Vagina (tissue), 2 donors: ENCODE measurements around the gene OR12D1.
"Not testable (repeated sequence)": the region's sequence is repeated elsewhere in the genome, so short reads cannot be mapped to it uniquely, and the experiment has no call there.

ENCODE experiments used
- CTCF ChIP-seq, 3 experiments: fragments of 450-650 bp in 2 of 3; fragments of 200-600 bp in 1 of 3; sonication (generic) in 1 of 3; IDR thresholded peaks; one replicate each; pipeline ENCODE4 v1.5.1; 2017 to 2019; ENCODE audit warnings: antibody characterized with exemption in 3 of 3, mild to moderate bottlenecking in 2 of 3, moderate library complexity in 2 of 3
- POLR2A ChIP-seq, 2 donors: fragments of 450-650 bp; IDR thresholded peaks; one replicate each; pipeline ENCODE4 v1.6.1; 2017; ENCODE audit warnings: antibody characterized with exemption in 2 of 2, mild to moderate bottlenecking in 2 of 2, moderate library complexity in 2 of 2
- POLR2AphosphoS5 ChIP-seq, 2 donors: sonication (generic); formaldehyde crosslinking; IDR thresholded peaks; one replicate each; pipeline ENCODE4 v1.9.0; 2017; ENCODE audit warnings: antibody characterized with exemption in 2 of 2, mild to moderate bottlenecking in 2 of 2, low read depth in 1 of 2; ENCODE audit not compliant: insufficient read depth in 1 of 2

GRCh38 chr6:29436730-29437129 lies 22.0 kb downstream of the OR12D1 start:
- not testable (repeated sequence) for TF ChIP-seq CTCF (IDR thresholded peaks at IDR 0.05); POLR2A (IDR thresholded peaks at IDR 0.05); POLR2AphosphoS5 (IDR thresholded peaks at IDR 0.05; ENCODE audit: insufficient read depth in 1 of 2, low read depth in 1 of 2)
